HG03442 (cell line): ENCODE measurements around the gene MOSMO.
"Not testable (repeated sequence)": the region's sequence is repeated elsewhere in the genome, so short reads cannot be mapped to it uniquely, and the experiment has no call there.

ENCODE experiments used
- ATAC-seq: cut with Tn5 transposase; IDR thresholded peaks from one replicate; pipeline ENCODE4 v1.9.1; 2021; ENCODE audit warnings: mild to moderate bottlenecking, moderate library complexity; ENCODE audit not compliant: unreplicated experiment

The MOSMO gene

DNA sequence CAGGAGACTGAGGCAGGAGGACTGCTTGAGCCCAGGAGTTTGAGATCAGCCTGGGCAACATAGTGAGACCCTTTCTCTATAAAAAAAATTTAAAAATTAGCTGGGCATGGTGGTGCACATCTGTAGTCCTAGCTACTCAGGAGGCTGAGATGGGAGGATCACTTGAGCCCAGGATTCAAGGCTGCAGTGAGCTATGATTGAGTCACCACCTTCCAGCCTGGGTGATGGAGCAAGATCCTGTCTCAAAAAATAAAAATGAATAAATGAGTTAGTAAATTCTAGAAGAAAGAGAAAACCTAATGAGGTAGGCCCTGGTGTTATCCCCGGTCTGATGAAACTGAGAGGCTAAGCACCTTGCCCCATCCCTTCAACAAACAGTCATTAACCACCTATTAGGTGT is 5.9 kb upstream of the MOSMO start:
- ATAC-seq = not testable (repeated sequence)

GRCh38 chr16:22003195-22003594 is 4.7 kb upstream of the MOSMO start:
- no peak for ATAC-seq

GRCh38 chr16:22004341-22004740 is 3.6 kb upstream of the MOSMO start:
- no peak for ATAC-seq

DNA sequence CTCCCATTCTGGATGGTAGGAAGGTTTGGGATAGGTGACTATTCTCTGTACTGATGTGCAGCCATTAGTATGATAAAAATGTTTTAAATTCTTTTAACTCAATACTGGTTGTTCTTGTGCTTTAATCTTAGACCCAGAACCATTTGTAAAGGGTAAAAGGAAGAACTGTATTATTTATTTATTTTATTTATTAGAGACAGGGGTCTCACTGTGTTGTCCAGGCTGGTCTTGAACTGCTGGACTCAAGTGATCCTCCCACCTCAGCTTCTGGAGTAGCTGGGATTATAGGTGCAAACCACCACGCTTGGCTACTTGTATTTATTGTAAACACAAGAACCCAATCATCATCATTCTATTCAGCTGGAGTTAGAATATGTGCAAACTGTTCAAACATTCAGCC is 2.2 kb upstream of the MOSMO start:
- no peak for ATAC-seq

DNA sequence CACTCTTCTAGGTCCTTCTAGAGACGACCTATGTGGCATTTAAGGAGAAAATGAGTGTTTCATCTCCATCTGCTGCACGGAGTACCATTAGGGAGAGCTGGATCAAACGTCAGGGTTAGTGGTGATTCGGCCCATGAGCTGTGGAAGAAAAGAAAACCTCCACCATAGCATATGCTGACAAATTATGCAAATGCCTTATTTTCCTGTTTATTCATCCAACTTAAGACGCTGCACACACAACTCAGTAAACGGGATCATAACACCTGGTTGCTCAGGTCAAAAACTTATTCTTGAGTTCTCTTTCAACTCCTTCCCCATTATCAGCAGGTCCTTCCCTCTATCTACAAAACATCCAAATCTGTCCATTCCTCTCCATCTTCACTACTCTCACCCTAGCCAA is 1.3 kb upstream of the MOSMO start:
- ATAC-seq = no peak

- no peak for ATAC-seq
Measured at GRCh38 chr16:22007159-22007508, 777 bp upstream of the MOSMO start.

DNA sequence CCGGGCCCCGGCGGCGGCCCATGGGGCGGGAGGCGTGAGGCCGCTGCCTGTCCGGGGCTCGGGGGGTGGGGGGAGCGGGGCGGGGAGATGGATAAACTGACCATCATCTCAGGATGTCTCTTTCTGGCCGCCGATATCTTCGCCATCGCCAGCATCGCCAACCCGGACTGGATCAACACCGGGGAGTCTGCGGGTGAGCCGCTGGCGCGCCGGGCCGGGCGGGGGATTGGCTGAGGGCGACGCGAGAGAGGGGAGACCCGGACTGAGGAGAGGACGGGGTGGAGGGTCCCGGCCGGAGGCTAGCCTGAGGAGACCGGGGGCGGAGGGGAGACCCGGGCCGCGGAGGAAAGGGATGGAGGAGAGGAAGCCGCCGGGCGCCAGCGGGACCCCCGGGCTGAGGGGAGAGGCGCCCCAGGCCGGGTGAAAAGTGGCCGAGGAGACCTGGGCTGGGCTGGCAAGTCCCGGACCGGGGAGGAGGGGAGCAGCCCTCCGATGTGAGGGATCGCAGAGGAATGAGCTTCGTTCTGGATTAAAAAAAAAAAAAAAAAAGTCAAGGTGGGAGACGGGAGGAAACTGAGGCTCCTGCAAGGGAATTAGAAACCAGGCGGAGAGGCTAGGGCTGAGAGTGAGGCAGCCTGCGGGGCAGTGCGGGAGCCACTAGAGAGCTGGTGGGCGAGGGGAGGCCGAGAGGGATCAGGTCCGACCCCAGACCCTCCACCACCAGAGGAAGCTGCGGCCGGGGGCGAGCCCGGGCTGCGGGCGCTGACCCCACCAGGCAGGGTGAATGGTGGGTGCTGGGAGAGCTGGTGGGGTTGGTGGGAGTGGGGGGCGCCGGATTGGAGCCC is 526 bp downstream of the MOSMO start:
- ATAC-seq = peak; percentile 30

DNA sequence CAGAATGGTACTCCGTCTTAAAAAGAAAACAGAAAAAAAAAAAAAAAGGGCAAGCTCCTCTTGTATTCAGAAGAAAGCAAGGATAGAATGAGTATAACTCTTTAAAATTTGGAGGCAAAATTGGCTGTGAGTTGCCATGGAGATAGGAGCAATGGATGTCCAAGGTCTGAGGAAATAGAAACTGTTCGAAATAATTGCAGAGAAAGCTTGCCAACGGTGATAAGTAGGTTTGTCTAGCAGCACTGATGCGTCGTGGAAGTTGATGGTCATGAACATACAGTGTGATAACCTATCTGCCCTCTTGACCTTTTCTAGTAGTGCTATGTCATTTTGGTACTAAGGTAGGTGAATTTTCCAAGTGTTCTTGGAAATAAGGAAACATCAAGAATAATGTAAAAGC is 3.0 kb downstream of the MOSMO start:
- ATAC-seq = no peak

GRCh38 chr16:22012241-22012640 is 4.3 kb downstream of the MOSMO start:
- no peak for ATAC-seq

DNA sequence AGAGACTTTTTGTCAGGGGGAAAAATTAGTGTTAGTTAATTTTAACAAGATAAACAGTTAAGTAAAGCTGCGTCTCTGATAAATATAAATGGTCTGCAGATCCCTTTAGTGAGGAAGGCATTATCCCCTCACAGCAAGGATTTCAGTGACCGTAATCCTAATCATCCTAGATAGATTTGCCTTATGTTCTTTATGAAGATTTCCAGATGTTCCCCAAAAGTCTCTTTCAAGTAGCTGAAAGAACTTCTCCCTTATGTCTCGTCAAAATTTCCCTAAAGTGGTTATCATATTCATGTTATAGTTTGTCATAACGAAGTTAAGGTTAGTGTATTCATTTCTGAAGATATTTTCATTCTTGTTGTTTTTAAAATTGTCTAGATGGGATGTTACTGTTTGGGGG is 5.6 kb downstream of the MOSMO start:
- ATAC-seq = no peak

- ATAC-seq = no peak
Measured at GRCh38 chr16:22014271-22014873, 6.5 kb downstream of the MOSMO start.

DNA sequence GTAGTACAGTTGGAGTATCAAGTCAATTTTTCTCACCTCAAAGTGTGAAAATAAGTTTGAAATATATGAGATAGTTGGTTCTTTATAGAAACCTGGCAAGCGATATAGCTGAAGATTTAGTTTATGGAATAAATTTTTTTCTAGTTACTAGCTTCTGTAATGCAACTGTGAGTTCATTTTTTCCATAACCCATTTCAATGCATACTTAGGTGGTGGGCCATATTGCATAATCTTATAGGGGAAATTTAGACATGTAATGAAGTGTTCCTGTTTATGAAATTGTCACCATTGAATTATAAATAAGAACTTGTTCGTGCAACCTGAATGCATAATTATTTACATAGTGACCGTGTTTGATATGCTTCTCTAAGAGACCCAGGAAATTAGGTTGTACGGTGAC is 9.0 kb downstream of the MOSMO start:
- ATAC-seq = no peak

DNA sequence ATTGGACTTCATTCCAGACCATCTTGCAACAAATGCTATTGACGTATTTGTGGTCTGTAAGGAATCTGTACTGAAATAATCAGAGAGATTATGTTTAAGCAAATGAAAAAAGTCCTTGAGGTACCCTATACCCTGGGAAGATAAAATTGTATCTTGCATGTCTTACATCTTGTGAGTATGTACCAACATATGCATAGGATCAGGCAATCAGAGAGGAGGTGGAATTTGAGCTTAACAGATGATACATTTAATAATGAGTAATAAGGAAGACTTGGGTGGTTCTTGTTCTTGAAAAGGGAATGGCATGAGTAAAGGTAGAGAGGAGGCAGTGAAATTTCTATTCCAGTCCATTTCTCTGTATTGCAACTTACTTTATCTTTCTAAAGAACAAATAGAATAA is 10.6 kb downstream of the MOSMO start:
- no peak for ATAC-seq

GRCh38 chr16:22022151-22022550 is 14.2 kb downstream of the MOSMO start:
- ATAC-seq = no peak

GRCh38 chr16:22023505-22023904 is 15.6 kb downstream of the MOSMO start:
- ATAC-seq = no peak

DNA sequence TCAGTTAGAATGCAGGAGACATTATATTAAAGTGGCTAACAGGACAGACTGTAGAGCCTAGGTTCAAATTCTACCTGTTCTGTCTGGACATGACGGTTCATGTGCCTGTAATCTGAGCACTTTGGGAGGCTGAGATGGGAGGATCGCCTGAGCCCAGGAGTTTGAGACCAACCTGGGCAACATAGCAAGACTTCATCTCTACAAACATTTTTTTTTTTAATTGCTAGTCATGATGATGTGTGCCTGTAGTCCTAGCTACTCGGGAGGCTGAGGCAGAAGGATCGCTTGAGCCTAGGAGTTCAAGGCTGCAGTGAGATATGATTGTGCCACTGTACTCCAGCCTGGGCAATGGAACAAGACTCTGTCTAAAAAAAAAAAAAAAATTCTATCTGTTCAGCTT is 16.9 kb downstream of the MOSMO start:
- not testable (repeated sequence) for ATAC-seq

DNA sequence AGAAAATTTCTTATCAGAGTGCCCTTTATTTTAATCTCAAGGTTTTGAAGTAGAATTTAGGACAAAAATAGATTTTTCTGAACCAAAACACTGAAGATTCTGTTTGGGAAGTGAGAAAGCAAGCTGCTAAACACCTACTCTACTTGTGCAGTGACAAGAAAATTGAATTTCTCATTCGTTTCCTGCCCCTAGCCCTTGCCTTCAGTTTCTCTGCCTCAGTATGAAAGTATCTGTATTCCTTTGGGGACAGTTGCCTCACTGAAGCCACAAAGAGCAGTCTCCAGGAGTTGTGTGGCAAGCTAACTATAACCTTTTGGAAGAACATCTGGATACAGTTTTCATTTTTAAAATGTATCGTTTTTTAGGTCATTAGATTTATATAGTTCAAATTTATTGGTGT is 19.7 kb downstream of the MOSMO start:
- no peak for ATAC-seq

DNA sequence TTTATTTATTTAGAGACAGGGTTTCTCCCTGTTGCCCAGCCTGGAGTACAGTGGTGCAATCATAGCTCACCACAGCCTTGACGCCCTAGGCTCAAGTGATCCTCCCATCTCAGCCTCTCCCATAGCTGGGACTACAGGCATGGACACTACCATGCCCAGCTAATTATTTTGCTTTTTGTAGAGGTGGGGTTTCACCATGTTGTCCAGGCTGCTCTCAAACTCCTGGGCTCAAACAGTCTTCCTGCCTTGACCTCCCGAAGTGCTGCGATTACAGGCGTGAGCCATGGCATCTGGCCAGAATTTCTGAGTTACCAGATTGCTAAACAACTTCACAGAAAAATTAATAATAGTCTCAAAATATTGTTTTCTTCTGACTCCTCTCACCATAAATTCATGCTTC is 21.7 kb downstream of the MOSMO start:
- no peak for ATAC-seq

DNA sequence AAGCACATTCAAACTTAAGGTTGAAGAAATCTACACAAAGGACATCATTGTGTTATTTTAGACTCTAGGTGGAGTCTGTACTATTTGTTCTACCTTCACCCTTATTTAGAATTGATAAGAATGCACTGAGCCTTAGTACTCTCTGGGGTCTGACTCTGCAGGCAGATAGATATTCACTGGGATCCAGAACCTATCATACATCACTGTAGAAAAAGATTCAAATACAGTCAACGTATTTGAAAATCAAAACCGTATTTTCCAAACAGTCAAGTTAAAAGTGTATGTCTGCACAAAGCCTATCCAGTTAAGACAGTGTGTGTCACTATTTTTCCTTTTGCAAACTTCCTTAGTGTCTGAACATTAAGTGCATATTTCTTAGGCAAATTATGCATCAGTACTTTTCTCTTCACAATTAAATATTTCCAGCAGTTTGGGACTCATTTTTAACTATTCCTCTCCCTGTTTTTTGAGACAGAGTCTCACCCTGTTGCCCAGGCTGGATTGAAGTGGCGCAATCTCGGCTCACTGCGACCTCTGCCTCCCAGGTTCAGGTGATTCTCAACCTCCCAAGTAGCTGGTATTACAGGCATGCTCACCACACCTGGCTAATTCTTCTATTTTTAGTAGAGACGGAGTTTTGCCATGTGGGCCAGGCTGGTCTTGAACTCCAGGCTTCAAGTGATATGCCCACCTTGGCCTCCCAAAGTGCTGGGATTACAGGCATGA is 22.3 kb downstream of the MOSMO start:
- no peak for ATAC-seq

- no peak for ATAC-seq
Measured at GRCh38 chr16:22031483-22032083, 23.7 kb downstream of the MOSMO start.

DNA sequence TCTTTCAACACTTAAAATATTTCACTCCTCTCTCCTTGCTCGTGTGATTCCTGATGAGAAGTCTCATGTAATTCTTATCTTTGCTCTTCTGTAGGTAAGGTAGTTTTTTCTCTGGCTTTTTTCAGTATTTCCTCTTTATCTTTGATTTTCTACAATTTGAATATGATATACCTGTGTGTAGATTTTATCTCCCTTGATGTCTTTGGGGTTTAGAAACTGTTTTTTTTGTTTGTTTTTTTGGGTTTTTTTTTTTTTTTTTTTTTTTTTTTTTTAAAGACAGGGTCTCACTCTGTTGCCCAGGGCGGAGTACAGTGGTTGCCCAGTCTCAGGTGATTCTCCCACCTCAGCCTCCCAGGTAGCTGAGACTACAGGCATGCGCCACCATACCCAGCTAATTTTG is 26.6 kb downstream of the MOSMO start:
- ATAC-seq = no peak

DNA sequence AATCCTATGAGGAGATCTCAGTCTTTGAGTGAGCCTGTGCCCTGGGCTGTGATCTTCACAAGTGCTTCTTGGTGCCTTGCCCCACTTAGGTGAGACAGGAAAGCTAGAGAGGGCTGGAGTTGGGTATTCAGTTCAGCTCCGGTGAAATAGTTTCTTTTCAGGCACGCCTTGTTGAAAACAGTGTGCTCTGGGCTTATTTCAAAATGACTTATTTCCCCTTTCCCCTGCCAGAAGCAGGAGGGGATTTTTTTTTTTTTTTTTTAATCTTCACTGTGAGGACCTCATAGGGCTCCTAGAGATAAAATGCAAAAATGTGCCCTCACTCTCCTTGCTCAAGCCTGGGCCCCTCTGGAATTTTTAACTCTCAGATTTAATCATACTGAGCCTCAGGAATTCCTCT is 27.2 kb downstream of the MOSMO start:
- peak; percentile 49 for ATAC-seq
